Amniotic epithelial cell (primary cell): ENCODE measurements around the gene IQCN.

Experiments used
- DNase-seq: peaks from one replicate; pipeline ENCODE4 v3.0.0-alpha.2; 2010; ENCODE audit warnings: low read depth

IQCN gene

DNA sequence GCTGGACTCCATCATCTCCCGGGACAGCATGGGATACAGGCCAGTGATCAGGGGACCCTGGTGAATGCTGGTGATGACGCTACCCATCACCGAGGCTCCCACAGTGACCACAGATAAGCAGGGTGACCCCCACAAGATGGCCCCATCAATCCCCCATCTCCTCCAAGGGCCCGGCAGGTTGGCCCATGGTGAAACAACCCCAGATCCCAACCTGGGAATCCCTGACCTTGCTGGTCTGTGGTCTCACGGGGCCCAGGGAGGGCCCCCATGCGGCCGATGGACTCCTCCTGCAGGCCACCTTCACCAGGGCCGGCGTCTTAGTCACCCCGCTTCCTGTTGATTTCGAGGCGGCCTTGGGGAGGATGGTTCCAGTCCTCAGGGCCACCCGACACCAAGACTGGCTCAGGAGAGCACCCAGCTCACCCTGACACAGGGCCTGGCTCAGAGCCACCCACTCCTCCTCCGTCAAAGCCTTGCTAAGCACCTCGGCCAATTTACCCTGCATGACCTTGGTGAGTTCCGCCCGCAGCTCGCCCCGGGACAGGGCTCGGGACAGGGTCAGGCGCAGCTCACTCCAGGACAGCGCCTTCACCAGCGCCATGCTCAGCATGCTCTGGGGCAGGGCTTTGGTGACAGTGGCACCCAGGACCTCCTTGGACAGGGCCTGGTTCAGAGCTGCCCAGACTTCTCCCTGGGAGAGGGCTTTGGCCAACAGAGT is 10.0 kb downstream of the IQCN start:
- DNase-seq, result no peak

DNA sequence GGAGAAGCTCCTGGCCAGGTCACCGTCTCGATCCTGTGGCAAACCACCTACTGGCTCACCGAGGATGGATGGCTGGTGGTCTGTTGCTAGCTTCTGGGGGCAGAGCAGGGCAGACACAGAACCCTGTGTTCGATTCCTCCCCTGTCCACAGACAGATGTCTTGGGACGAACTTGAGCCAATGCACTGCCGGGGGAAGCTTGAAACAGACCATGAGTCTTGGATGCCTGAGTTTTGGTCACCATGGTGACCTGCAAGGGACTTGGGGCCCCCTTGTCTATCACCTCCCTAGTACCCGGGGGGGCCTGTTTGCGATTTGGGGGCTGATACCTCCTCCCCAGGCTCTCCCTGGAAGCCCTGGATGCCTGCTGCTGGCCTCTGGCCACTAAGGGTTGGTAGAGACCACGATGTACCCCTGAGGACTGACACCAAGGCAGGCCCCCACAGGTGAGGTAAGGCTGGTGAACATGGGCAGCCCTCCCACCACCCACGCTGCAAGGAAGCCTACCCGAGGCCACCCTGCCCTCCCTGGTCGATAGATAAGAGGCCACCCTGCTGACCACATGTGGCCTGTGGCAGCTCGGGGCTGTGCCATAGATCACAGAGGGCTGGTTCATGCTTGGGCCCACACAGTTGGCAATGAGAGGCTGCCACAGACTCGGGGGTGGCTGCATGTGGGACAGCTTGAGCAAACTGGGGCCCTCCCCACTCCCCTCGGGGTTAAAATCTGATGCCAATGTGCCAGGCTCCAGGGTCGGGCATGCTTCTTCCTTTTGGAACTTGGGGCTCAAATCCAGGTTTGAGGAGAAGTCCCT is 10.7 kb downstream of the IQCN start:
- DNase-seq, result no peak

DNA sequence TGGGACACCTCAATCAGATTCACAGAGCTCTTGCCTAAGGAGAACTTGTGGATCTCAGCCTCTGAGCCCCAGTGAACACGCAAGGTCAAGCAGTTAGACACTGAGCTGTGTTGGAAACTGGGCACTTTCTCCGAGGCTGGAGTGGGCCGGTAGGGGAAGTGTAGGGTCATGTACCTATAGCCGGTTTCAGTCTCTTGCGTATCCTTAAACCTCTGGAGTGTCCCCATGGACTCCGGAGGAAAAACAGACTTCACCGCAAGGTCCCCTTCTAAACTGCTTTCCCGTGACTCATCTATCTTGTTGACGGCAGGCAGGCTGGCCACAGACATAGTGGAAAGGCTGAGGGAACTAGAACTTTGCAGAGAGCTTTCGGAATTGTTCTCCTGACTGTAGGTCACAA is 11.3 kb downstream of the IQCN start:
- no peak for DNase-seq

DNA sequence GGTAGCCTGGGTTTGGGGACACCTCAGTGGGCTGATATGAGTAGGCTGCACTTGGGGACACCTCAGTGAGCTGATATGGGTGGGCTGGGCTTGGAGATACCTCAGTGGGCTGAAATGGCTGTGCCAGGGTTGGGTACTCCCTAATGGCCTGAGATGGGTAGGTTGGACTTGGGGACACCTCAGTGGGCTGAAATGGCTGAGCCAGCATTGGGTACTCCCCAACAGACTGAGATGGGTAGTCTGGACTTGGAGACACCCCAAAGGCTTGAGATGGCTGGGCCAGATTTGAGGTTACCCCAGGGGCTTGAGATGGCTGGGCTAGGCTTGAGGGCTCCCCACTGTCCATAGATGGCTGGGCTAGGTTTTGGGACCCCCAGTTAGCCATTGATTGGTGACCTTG is 12.1 kb downstream of the IQCN start:
- no peak for DNase-seq

DNA sequence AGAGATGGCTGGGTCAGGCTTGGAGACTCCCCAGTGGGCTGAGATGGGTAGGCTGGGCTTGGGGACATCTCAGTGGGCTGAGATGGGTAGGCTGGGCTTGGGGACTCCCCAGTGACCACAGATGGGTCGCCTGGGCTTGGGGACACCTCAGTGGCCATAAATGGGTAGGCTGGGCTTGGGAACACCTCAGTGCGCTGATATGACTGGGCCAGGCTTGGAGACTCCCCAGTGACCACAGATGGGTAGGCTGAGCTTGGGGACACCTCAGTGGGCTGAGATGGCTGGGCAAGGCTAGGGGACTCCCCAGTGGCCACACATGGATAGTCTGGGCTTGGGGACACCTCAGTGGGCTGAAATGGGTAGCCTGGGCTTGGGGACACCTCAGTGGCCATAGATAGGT is 12.8 kb downstream of the IQCN start:
- DNase-seq, result no peak

DNA sequence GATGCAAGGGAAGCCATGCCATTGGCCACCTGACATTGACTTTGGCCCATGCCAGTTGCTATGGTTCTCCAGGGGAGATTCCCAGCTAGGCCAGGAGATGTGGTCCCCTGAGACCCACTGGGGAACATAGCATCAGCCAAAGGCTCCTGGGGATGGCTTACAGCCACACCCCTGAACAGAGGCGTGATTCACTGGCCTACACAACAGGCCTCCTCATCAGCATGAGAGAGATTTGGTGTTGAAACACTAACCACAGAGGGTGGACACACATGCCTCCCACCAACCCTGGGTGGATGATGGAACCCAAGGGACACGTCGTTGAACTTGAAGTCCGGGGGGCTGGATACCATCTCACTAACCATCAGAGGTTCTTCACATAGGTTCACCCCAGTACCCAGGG is 14.4 kb downstream of the IQCN start:
- DNase-seq, result peak; percentile 59

DNA sequence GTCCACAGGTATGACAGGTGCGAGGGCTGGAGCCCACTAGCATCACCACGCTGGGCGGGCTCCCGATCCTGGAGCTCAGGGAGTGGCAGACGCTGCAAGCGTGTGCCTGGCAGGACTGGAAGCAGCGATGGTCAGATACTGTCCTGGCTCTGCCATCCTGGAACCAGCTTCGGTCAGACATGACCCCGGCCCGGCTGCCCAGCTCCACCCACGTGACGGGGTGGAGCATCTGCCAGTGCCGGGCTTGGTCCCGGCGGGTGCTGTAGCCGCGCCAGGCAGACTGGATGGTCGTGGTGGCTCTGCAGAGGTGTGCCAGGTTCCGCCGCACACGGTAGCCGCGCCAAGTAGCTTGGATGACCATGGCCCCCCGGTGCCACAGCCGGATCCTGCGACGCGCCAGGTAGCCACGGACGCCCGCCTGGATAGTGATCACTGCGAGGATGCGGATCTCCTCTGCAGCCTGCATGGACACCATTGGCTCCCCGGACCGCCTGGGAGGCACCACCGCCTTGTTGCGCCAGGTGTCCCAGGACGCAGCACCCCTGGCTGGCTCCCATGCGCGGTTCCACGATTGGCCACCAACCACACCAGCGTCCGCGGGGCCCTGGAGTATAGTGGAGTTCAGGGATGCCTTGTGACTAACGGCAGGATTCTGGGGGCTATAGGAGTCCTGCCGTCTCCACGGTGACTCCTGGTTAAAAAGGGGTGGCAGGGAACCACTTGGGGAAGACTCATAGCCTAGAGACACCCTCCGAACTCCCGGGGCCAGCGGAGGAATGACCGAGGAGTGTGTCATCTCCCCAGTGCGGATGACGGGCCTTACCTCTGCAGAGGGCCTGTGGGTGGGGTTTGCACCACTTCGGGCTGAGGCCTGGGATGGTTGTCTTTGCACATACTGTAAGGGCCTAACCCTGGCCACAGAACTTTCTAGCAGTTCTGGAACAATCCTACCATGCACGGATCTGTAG is 16.5 kb downstream of the IQCN start:
- DNase-seq, result no peak

DNA sequence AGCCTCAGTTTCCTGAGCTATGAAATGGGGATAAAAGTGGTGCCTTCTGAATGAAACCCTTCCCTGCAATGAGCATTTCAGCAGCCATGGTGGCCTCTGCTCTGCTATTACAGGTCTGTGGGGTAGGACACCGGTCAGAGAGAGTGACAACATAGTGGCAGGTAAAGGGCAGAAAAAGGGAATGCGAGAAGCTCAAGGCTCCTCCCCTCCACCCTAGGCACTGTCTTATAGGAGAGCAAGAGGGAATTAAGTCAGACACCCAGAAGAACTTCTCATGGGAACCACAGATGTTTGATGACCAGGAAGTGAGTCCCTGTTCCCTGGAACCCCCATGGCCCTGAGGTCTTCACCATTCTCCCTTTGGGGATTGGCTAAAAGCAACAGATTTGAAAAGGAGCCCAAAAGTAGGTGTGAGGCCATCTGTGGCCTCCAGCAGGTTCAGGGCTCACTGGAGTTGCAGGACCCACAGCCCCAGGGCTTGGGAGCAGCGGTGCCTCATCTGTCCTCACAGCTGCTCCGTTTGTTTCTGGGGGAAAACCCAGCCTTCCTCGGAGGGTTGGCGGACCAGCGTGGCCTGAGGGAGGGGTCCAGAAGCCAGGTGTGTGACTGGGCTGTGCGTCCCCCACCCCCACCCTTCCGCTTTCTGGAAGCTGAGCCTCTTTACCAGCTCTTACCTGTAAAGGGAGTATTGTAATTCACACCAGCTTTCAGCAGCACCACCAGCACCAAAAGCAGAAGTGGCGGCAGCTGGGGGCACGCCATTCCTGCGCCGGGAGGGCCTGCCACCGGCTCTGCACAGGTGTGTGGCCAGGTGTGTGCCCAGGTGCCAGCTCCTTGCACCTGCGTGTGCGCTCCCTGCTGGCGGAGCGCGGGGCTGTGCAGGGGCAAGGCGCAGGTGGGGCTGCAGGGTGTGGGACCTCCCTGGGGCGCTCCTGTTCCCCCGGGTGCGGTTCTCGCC is 19.4 kb downstream of the IQCN start:
- no peak for DNase-seq

DNA sequence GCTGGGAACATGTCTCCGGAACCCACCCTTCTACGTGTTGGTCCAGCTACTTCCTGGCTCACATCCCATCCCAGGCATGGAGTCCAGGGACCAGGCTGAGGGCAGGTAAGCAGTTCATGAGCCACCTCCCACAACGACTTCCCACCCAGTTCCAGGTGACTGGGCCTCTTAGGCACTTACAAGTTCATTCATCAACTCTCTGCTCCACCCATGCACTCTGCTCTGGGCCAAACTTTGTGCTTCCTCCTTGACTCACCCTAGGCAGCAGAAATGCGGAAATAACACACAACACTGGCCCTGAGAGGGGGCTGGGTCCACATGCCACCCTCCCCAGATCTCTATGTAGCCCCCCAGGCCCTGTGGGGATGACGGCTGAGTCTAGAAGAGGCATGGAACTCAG is 20.5 kb downstream of the IQCN start:
- DNase-seq, result no peak

DNA sequence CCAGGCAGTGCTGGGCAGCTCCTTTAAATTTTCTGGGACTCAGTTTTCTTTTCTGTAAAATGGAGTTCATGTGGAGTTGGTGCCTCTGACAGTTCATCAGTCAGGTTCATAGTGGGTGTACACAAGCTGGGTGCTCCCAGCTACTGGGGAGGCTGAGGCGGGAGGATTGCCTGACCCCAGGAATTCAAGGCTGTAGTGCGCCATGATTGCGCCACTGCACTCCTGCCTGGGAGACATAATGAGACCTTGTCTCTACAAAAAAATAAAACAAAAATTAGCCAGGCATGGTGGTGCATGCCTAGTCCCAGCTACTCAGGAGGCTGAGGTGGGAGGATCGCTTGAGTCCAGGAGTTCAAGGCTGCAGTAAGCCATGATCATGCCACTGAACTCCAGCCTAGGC is 21.1 kb downstream of the IQCN start:
- no peak for DNase-seq

DNA sequence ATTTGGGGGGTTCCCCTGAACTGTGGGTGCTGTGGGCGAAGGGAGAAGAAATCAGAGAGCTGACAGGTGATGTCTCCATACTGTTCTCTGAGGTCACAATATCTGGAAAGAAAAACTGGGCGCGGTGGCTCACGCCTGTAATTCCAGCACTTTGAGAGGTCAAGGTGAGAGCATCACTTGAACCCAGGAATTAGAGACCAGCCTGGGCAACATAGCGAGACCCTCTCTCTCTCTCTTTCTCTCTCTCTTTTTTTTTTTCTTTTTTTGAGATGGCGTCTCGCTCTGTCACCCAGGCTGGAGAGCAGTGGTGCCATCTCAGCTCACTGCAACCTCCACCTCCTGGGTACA is 21.9 kb downstream of the IQCN start:
- no peak for DNase-seq

DNA sequence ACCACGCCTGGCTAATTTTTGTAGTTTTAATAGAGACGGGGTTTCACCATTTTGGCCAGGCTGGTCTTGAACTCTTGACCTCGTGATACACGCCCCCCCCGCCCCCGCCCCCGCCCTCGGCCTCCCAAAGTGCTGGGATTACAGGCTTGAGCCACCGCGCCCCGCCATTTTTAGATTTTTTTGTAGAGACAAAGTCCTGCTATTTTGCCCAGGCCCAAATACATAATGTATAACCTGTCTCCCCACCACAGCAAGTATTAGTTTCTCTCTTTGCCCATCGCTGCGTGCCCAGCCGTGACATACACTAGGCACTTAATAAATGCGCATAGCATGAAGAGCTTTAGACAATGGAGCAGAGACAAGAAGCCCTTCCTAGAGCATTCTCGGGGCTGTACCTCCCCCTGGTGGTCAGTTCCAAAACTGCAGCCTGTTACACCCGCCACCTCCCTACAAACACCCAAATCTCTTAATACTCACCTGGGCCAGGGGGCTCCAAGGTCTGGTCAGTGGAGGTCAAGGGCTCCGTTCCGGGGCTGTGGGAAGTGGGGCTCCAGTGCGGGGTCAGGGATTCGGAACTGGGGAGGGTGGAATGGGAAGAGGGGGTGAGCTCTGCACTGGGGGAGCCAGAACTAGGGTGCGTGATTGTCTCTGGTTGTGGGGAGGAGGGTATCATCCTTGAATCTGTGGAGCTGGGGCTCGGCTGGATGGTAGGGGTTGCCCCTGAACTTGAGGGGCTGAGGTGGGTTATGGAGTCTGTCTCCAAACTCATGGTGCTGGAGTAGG is 22.5 kb downstream of the IQCN start:
- DNase-seq, result peak; percentile 43

DNA sequence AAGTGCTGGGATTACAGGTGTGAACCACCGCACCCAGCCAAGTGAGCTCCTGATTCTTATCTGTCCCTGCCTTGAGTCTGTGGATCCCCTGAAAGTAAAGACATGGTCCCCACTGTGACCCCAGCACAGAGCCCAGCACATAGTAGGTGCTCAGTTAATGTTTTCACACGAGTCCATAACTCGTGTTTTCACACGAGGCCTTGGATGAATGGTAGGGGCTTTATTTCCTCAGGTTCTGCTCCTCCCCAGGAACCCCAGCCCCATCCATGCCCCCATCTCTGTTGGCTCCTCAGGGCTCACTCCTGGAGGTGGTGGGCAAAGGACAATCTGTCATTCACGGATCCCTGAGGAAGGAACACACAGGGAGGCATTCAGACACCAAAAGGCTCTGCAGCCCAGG is 24.4 kb downstream of the IQCN start:
- DNase-seq, result no peak

DNA sequence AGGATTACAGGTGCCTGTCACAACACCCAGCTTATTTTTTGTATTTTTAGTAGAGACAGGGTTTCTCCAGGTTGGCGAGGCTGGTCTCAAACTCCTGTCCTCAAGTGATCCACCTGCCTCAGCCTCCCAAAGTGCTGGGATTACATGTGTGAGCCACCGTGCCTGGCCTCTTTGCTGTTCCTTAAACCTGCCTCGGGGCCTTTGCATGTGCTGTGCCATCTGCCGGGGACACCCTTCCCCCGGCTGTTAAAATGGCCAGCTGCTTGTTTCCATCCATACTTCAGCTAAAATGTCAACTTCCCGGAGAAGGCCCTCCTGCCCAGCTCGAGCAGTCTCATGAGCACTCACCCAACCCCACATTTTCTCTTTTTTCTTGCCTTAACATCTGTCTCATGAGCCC is 29.0 kb downstream of the IQCN start:
- no peak for DNase-seq

DNA sequence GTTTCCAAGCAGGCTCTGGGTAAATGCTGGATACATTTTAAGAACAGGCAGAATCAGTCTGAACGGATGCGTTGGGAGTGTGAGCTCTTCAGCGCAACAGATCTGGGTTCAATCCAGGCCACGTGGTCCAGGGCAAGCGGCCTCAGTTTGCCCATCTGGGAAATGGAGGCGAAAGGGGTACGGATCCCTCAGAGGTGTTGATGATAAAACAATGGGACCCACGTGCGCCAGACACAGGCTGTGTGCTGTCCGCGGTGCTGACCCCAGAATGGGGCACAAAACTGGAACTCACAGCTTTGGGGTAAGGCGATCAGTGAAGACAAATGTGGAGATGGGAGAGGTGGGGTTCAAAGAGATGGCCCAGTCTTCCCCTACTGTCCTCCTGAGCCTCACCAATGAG is 34.9 kb downstream of the IQCN start:
- DNase-seq, result no peak

DNA sequence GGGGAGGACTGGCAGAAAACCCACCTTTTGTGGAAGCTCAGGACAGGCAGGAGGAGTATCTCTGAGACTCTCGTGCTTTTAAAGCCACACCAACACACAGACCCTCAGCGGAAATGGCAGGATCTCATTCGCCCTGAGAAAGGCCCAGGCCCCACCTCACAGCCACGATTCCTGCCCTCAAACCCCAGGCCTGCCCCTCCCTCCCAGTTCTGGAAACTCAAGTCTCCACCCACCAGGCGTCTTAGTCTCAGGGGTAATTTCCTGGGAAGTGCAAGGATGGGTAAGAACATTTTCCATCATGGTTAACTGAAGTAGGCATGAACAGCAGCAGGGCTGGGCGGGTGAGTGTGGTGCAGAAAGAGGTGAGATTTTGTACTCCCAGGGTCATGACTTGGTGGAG is 40.1 kb downstream of the IQCN start:
- no peak for DNase-seq

DNA sequence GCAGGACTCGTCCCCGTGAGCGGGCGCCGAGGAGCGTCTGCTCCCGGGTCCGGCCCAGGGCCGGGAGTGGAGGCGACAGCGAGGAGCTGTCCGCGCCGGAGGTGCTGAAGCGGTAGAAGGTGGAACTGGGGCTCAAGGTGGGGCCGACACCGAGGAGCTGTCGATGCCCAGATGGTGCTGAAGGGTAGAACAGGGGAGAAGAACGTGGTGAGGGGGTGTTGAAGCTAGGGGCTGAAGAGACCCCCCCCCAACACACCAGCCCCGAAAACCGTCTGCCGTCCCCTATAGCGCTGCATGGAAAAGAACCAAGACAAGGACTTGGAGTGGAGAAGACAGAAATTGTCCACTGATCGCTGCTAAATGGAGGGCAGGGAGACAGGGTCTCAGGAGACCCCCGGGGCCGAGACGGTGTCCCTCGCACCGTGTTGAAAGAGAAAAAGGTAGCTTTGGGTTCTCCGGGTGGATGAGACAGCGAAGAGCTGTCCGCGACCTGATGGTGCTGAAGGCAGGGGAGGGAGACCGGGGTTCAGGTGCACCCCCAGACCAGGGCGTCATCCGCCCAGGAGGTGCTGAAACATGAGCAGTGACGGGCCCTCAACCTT is 40.9 kb downstream of the IQCN start:
- DNase-seq, result peak; percentile 40

DNA sequence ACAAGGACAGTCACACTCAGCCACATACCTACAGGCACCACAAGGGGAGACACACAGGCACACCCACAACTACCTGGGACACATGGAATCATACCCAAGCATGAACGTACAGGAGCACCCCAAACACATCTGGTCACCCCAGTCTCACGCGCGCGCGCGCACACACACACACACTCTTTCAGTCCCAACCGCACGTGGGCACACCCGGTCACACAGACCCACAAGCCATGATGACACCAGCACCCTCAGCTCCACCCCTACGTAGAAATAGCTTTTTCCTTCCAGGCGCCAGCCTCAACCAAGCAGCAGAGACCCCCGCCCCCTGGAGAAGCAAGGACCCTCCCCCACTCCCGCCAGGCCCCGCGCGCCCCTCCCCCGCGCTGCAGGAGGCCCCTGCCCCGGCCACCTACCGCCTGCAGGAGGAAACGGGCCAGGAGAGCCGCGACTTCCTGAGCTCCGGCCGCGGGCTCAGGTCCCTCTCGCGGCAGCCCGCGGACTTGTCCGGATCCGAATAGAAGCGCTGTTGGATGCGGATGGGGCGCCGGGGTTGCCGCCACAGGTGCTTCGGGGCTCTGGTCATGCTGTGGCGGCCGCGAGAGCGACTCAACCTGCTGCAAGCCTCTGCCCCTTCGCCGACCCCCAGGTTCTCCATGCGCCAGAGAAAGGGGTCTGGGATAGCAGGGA is 41.6 kb downstream of the IQCN start:
- no peak for DNase-seq

DNA sequence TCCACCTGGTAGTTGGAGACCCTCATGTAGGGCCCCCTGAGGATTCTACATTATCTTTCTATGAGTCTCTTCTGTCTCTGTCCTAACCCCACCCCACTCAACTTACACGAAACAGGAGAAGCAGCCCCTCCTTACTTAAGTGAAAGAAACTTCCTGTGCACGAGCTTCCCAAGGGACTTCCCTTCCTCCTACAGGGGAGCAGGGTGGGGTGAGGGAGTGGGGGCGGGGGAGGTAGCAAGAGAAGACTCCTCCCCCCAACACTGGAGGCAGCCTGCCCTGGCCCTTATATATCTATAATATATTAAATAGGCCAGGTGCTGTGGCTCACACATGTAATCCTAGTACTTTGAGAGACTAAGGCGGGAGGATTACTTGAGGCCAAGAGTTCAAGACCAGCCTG is 42.5 kb downstream of the IQCN start:
- no peak for DNase-seq
